Heart right ventricle (tissue), 16 donors: ENCODE measurements around the gene HYKK. TPM values are rescaled to one million over a fixed set of nuclear protein-coding genes. Genes with fewer than 3 reads are reported as not detected.

ENCODE experiments used
- ATAC-seq, 8 donors: fragments of 200-7000 bp; cut with Tn5 transposase; one replicate each; pipeline ENCODE4 v1.9.1; 2020; ENCODE audit warnings: mild to moderate bottlenecking in 8 of 8, moderate library complexity in 8 of 8, moderate number of reproducible peaks in 1 of 8
- DNase-seq, 2 donors: peaks; one replicate each; pipeline ENCODE4 v3.0.0-alpha.2; 2020
- H3K27ac ChIP-seq, 10 donors: fragments of 200-600 bp; sonication (generic) in 2 of 10; one replicate each; pipeline versions ENCODE4 v1.5.0 to v1.8.0; 2020 to 2022; ENCODE audit warnings: mild to moderate bottlenecking in 3 of 10
- H3K27me3 ChIP-seq, 7 donors: fragments of 200-600 bp; one replicate each; pipeline ENCODE4 v1.8.0; 2021 to 2022; ENCODE audit warnings: mild to moderate bottlenecking in 2 of 7
- H3K36me3 ChIP-seq, 9 donors: fragments of 200-600 bp; sonication (generic) in 1 of 9; one replicate each; pipeline versions ENCODE4 v1.5.0 to v1.8.0; 2020 to 2022; ENCODE audit warnings: mild to moderate bottlenecking in 2 of 9
- H3K4me1 ChIP-seq, 9 donors: fragments of 200-600 bp; sonication (generic) in 1 of 9; one replicate each; pipeline versions ENCODE4 v1.5.0 to v1.8.0; 2020 to 2022; ENCODE audit warnings: mild to moderate bottlenecking in 4 of 9
- H3K4me3 ChIP-seq, 10 donors: fragments of 200-600 bp; sonication (generic) in 2 of 10; one replicate each; pipeline versions ENCODE4 v1.5.0 to v1.8.0; 2020 to 2022; ENCODE audit warnings: mild to moderate bottlenecking in 7 of 10, moderate library complexity in 2 of 10
- H3K9me3 ChIP-seq, 11 donors: fragments of 200-600 bp in 10 of 11; sonication (generic) in 2 of 11; one replicate each; pipeline versions ENCODE4 v1.5.0 to v1.8.0; 2013 to 2022; ENCODE audit warnings: mild to moderate bottlenecking in 2 of 11, control low read depth in 1 of 11, moderate library complexity in 1 of 11
- CTCF ChIP-seq, 9 donors: fragments of 200-600 bp; sonication (generic) in 2 of 9; IDR thresholded peaks; one replicate each; pipeline versions ENCODE4 v1.5.0 to v1.8.0; 2021 to 2022; ENCODE audit warnings: antibody characterized with exemption in 9 of 9, mild to moderate bottlenecking in 5 of 9, moderate library complexity in 1 of 9
- WGBS, 2 donors: extraction: QIAGEN DNeasy Blood & Tissue Kit; methylation state at CpG; one replicate each; pipeline ENCODE4 v1.1.7; 2013; ENCODE audit warnings: inconsistent platforms in 1 of 2; 5-methylcytosine and 5-hydroxymethylcytosine counted together
- intact Hi-C, 10 donors: fragments of 100-400 bp; cut with DNase I; formaldehyde crosslinking; loops; one replicate each; pipeline versions ENCODE4 v1.11.1 to v1.14.2; 2022
- polyA plus RNA-seq, 2 donors: library from polyadenylated mRNA; stranded (reverse); fragments of 200-250 nt; gene quantifications; one replicate each; pipeline ENCODE4 v1.2.3, GENCODE V29; 2013
- total RNA-seq, 10 donors: library from RNA; stranded (reverse); fragmentation: NEBNext Ultra II Directional in 3 of 10; extraction: Animal tissue kit (Norgen Biotek cat#: 25700) in 3 of 10; gene quantifications; one replicate each; pipeline versions ENCODE4 v1.2.1 to v1.2.4, GENCODE V29; 2021 to 2023
- donor health status: Arrhythmogenic right ventricular cardiomyopathy.
- donor health status: ischemic (EF 13 %, LVEDD 7.1; RV severe dilation, severe dysfunction).
- donor health status: healthy with polysubstance abuse.
- donor health status: DM: no; HTN: yes; CAD: no.
- donor health status: DM: no; HTN: no; CAD: no.
- donor health status: ischemic (EF 25% LVEDD 6.9; RV normal size, moderate dysfunction).
- donor health status: ischemic (EF 25% LVEDD 5.7; RV mildly dilated, moderate dysfunction).
- donor health status: healthy.
- donor health status: DM: yes; HTN: yes; CAD: no.
- donor health status: Ischemic cardiomyopathy.
- donor health status: ischemic (EF 35%, LVEDD 5.7; RV mildly dilated, moderate dysfunction).
- donor health status: nonischemic (EF 11% LVEDD 7.7; RV severe dilation, severe dysfunction).
- donor health status: DM: yes; HTN: yes; CAD: no.
- donor health status: PGD.
- donor health status: ischemic (EF 29% LVEDD 5.4; RV normal size, mild dysfunction).
- donor health status: nonischemic (EF 23%, LVEDD 6.1; RV moderate dilation, normal function).

The HYKK gene
- total and polyA plus RNA-seq, 12 donors, result 2.2 to 7.7 (median 6.7) TPM

DNA sequence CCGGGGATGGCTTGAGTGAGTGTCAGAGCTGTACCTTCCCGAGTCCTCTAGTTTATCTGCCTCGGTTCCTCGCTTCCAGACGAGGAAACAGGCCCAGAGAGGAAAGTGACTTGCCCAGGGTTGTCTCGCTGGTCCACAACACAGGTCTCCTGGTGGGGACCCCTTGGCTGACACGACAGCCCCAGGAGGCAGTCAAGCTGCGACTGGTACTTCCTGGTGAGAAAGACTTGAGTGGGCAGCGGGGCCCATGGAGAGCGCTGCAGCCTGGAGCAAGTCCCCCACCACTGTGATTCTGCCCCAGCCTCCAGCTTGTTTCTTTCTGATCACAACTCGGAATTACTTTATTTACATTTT is 57.3 kb downstream of the HYKK start:
- WGBS, 2 donors, result 53 to 60% methylated on average over 11 of the region's 11 CpGs
- Histone ChIP-seq H3K27ac (no peak overlapping the region), H3K27me3 (peaks cover 0 to 37% (median 11%) of the 10 kb centered on the region in 7 donors), H3K9me3 (no peaks in the 10 kb centered on the region), H3K4me3 (peak overlapping the region in 8 of 10 donors; percentile 46 to 64 (median 60)), H3K36me3 (no peaks in the 10 kb centered on the region), H3K4me1 (peaks cover 0 to 17% (median 12%) of the 10 kb centered on the region in 9 donors)
- ATAC-seq (peak in 2 of 8 donors; percentile 23 to 32), DNase-seq (no peak)
- intact Hi-C loops, result no loop called here
- TF ChIP-seq CTCF (IDR thresholded peaks at IDR 0.05), result no peak

GRCh38 chr15:78565097-78565950 is 57.9 kb downstream of the HYKK start, which contains the start of gene CHRNA5:
CHRNA5 (plus strand) TSS chr15:78565520; CDS start chr15:78565720, 200 bp downstream.
- H3K36me3 ChIP-seq, result no peaks in the 10 kb centered on the region
- peaks cover 0 to 37% (median 14%) of the 10 kb centered on the region in 7 donors for H3K27me3 ChIP-seq
- H3K4me3 ChIP-seq, result peak within 1 kb of the TSS; percentile 38 to 85 (median 60)
- ATAC-seq (peak; percentile 89 to 98 (median 94)), DNase-seq (peak; percentile 83 to 87)
- 1% methylated on average over 47 to 75 of the region's 75 CpGs for WGBS, 2 donors
- H3K9me3 ChIP-seq, result no peaks in the 10 kb centered on the region
- no peak for TF ChIP-seq CTCF (IDR thresholded peaks at IDR 0.05)
- peaks cover 0 to 17% (median 12%) of the 10 kb centered on the region in 9 donors for H3K4me1 ChIP-seq
- no peak within 1 kb of the TSS for H3K27ac ChIP-seq
- intact Hi-C loops, result no loop called here

DNA sequence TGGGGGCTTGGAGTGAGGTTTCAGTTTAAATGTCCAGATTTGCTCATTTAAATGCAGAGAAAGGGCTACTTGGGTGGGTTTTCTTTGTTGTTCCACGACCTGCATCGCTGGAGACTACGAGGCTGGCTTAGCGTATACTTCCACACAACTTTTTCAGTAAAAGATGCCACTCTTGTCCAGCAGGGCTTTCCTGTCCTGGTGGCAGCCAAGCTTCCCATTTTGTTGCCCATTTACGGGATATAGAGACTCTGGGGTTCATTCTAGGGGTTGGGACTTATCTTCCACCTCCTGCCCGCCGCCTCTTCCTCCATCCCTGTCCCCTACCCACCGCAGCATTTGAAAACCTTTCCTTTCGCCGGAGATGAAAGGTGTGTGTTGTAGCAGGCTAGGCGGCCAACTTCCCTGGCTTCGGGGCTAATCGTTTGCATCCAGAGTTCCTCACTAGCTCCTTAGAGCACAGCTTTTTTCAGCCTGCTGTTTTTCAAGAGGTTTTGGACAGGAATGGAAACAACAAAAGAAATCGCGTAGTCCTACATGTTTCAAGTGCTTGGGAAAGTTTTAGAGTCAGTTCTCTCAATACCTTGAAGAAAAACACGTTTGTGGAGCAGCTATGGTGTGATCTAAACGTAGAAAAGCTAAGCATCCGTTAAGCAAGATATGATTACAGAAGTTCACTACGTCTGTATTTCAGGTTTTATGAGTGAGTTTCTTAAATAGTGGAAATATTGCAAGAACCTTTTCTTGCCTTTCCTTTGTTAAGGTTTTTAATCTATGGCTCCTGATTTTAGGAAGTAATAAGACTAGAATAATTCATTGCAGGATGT is 58.8 kb downstream of the HYKK start:
- Histone ChIP-seq H3K4me1 (peaks cover 0 to 17% (median 12%) of the 10 kb centered on the region in 9 donors), H3K27ac (no peak overlapping the region), H3K4me3 (peak overlapping the region; percentile 38 to 85 (median 60)), H3K9me3 (no peaks in the 10 kb centered on the region), H3K36me3 (no peaks in the 10 kb centered on the region), H3K27me3 (peaks cover 0 to 37% (median 14%) of the 10 kb centered on the region in 7 donors)
- intact Hi-C loops, result no loop called here
- DNase-seq (no peak), ATAC-seq (no peak)
- WGBS, 2 donors, result 5 to 6% methylated on average over 19 of the region's 19 CpGs
- no peak for TF ChIP-seq CTCF (IDR thresholded peaks at IDR 0.05)

DNA sequence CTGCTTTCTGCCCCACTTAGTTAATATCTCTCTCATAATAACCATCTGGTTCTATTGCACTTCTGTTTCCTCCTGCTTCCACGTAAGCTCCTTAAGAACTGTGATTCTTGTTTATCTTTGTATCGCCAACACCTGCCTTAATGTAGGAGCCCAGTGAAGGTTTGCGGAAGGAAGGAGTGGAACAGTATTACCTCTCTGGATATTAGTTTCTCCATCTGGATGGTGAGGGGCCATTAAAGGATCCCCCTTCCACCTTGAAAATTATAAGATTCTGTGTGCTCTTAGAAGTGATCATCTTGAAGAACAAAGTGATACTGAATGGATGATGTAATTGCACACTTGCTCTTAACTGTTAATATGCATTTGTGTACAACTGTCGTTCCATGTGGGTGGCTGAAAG is 60.2 kb downstream of the HYKK start:
- Histone ChIP-seq H3K9me3 (no peaks in the 10 kb centered on the region), H3K27me3 (peaks cover 0 to 37% (median 14%) of the 10 kb centered on the region in 7 donors), H3K27ac (no peak overlapping the region), H3K4me3 (no peak overlapping the region), H3K4me1 (peaks cover 0 to 20% (median 12%) of the 10 kb centered on the region in 9 donors), H3K36me3 (no peaks in the 10 kb centered on the region)
- intact Hi-C loops, result no loop called here
- TF ChIP-seq CTCF (IDR thresholded peaks at IDR 0.05), result no peak
- ATAC-seq (no peak), DNase-seq (no peak)
- WGBS, 2 donors, result 81 to 82% methylated on average over 4 of the region's 4 CpGs
